Astrocyte (in vitro differentiated cells and primary cell): Measurements from ENCODE around the gene TSPAN32. TPM values are rescaled to one million over a fixed set of nuclear protein-coding genes. Genes with fewer than 3 reads are reported as not detected.

Experiments used
- DNase-seq: peaks from one replicate; pipeline ENCODE4 v3.0.0-alpha.2; 2010; ENCODE audit warnings: low read depth
- FAIRE-seq: peaks from 2 replicates; lab custom pipeline; 2011; peaks lifted over from hg19 to GRCh38; lab: Jason Lieb, UNC
- H2AFZ ChIP-seq: 2 replicates; pipeline ENCODE4 v1.6.0; 2012; ENCODE audit warnings: low read depth, low read length, inconsistent platforms
- H3K27ac ChIP-seq: 2 replicates; pipeline ENCODE4 v1.5.1; 2011; ENCODE audit warnings: low read depth, low read length, inconsistent platforms
- H3K27me3 ChIP-seq: 2 replicates; pipeline ENCODE4 v1.6.0; 2011; ENCODE audit warnings: low read length, inconsistent platforms; ENCODE audit not compliant: insufficient read depth
- H3K36me3 ChIP-seq: 2 replicates; pipeline ENCODE4 v1.5.1; 2011; ENCODE audit warnings: low read length, inconsistent platforms; ENCODE audit not compliant: insufficient read depth
- H3K4me1 ChIP-seq: 2 replicates; pipeline ENCODE4 v1.5.1; 2011; ENCODE audit warnings: low read length, inconsistent platforms; ENCODE audit not compliant: insufficient read depth
- H3K4me2 ChIP-seq: 2 replicates; pipeline ENCODE4 v1.6.0; 2012; ENCODE audit warnings: low read length, inconsistent platforms
- H3K4me3 ChIP-seq: 2 replicates; pipeline ENCODE4 v1.5.1; 2011; ENCODE audit warnings: low read depth, mild to moderate bottlenecking, low read length, inconsistent platforms; ENCODE audit not compliant: insufficient read depth
- H3K79me2 ChIP-seq: 2 replicates; pipeline ENCODE4 v1.6.0; 2012; ENCODE audit warnings: mild to moderate bottlenecking, low read length, inconsistent platforms; ENCODE audit not compliant: insufficient read depth
- H3K9ac ChIP-seq: 2 replicates; pipeline ENCODE4 v1.6.0; 2012; ENCODE audit warnings: mild to moderate bottlenecking, low read length, inconsistent platforms
- H3K9me3 ChIP-seq: 2 replicates; pipeline ENCODE4 v1.5.1; 2012; ENCODE audit warnings: low read depth, mild to moderate bottlenecking, low read length, inconsistent platforms; ENCODE audit not compliant: insufficient read depth
- H4K20me1 ChIP-seq: 2 replicates; pipeline ENCODE4 v1.6.0; 2012; ENCODE audit warnings: low read length, inconsistent platforms; ENCODE audit not compliant: insufficient read depth
- H3K27ac Mint-ChIP-seq: one replicate; pipeline ENCODE4 v1.8.0; 2021; ENCODE audit warnings: mild to moderate bottlenecking, mixed read lengths; ENCODE audit not compliant: unreplicated experiment
- H3K27me3 Mint-ChIP-seq: one replicate; pipeline ENCODE4 v1.8.0; 2021; ENCODE audit warnings: low read depth, mixed read lengths; ENCODE audit not compliant: unreplicated experiment
- H3K36me3 Mint-ChIP-seq: one replicate; pipeline ENCODE4 v1.8.0; 2021; ENCODE audit warnings: low read depth, mixed read lengths; ENCODE audit not compliant: unreplicated experiment
- H3K4me1 Mint-ChIP-seq: one replicate; pipeline ENCODE4 v1.8.0; 2021; ENCODE audit warnings: low read depth, mixed read lengths; ENCODE audit not compliant: unreplicated experiment
- H3K4me3 Mint-ChIP-seq: one replicate; pipeline ENCODE4 v1.8.0; 2021; ENCODE audit warnings: mild to moderate bottlenecking, moderate library complexity, mixed read lengths; ENCODE audit not compliant: unreplicated experiment
- H3K9me3 Mint-ChIP-seq: one replicate; pipeline ENCODE4 v1.8.0; 2021; ENCODE audit warnings: mild to moderate bottlenecking, mixed read lengths; ENCODE audit not compliant: unreplicated experiment
- EZH2 ChIP-seq: IDR thresholded peaks from 2 replicates; pipeline ENCODE4 v1.6.1; 2012; ENCODE audit warnings: mild to moderate bottlenecking, low read length, inconsistent platforms; ENCODE audit not compliant: insufficient read depth
- total RNA-seq: library from RNA; stranded (reverse); gene quantifications from 2 replicates; pipeline ENCODE4 v1.2.1, GENCODE V29; 2021
- TF ChIP-seq, protein P1 (sequence below): IDR thresholded peaks from 2 replicates; pipeline ENCODE4 v1.5.1; 2011; ENCODE audit warnings: low read depth, mild to moderate bottlenecking, inconsistent platforms, low read length, moderate library complexity; ENCODE audit not compliant: insufficient read depth

The TSPAN32 gene
- total RNA-seq, 1 donor from 2014 or later: not detected

DNA sequence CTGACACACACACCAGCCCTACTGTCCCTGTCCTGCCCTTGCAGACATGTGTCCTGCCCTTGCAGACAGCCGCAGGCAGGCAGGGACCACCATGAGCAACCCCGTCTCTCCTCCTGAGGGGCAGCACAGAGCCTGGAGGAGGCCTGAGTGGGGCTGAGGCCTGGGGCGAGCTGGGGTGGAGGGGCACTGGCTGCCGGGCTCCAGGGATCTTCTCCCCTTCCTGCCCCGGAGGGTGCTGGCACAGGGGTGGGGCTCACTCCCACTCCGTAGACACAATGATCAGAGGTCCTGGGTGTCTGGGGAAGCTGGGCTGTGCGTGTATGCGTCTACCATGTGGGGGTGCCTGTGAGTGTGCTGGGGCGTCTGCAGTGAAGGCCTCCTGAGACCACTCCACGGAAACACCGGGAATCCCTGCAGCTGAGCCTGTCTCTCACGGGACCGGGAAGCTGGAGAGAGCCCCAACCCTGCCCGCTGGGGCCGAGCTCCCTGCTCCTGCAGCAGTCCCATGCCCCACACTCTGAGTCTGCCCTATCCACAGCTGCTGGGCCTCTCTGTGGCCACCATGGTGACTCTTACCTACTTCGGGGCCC lies 588 bp downstream of the TSPAN32 start:
- FAIRE-seq (no peak), DNase-seq (no peak)
- H3K27me3 ChIP-seq: peaks cover 3% of the 10 kb centered on the region
- H3K36me3 ChIP-seq: no peaks in the 10 kb centered on the region
- H2AFZ ChIP-seq: no peak overlapping the region
- TF ChIP-seq, protein P1, sequence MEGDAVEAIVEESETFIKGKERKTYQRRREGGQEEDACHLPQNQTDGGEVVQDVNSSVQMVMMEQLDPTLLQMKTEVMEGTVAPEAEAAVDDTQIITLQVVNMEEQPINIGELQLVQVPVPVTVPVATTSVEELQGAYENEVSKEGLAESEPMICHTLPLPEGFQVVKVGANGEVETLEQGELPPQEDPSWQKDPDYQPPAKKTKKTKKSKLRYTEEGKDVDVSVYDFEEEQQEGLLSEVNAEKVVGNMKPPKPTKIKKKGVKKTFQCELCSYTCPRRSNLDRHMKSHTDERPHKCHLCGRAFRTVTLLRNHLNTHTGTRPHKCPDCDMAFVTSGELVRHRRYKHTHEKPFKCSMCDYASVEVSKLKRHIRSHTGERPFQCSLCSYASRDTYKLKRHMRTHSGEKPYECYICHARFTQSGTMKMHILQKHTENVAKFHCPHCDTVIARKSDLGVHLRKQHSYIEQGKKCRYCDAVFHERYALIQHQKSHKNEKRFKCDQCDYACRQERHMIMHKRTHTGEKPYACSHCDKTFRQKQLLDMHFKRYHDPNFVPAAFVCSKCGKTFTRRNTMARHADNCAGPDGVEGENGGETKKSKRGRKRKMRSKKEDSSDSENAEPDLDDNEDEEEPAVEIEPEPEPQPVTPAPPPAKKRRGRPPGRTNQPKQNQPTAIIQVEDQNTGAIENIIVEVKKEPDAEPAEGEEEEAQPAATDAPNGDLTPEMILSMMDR: no peak
- no peak for TF ChIP-seq EZH2
- H3K4me1 Mint-ChIP-seq: peaks cover 9% of the 10 kb centered on the region
- H3K4me1 ChIP-seq: peaks cover 11% of the 10 kb centered on the region
- H3K4me3 Mint-ChIP-seq: no peak overlapping the region
- no peaks in the 10 kb centered on the region for H4K20me1 ChIP-seq
- H3K27ac Mint-ChIP-seq: peak overlapping the region; percentile 78
- H3K36me3 Mint-ChIP-seq: no peaks in the 10 kb centered on the region
- no peak overlapping the region for H3K4me2 ChIP-seq
- H3K9ac ChIP-seq: no peak overlapping the region
- no peaks in the 10 kb centered on the region for H3K79me2 ChIP-seq
- H3K27me3 Mint-ChIP-seq: peaks cover 10% of the 10 kb centered on the region
- H3K9me3 ChIP-seq: no peaks in the 10 kb centered on the region
- H3K27ac ChIP-seq: no peak overlapping the region
- H3K4me3 ChIP-seq: no peak overlapping the region
- H3K9me3 Mint-ChIP-seq: no peaks in the 10 kb centered on the region

DNA sequence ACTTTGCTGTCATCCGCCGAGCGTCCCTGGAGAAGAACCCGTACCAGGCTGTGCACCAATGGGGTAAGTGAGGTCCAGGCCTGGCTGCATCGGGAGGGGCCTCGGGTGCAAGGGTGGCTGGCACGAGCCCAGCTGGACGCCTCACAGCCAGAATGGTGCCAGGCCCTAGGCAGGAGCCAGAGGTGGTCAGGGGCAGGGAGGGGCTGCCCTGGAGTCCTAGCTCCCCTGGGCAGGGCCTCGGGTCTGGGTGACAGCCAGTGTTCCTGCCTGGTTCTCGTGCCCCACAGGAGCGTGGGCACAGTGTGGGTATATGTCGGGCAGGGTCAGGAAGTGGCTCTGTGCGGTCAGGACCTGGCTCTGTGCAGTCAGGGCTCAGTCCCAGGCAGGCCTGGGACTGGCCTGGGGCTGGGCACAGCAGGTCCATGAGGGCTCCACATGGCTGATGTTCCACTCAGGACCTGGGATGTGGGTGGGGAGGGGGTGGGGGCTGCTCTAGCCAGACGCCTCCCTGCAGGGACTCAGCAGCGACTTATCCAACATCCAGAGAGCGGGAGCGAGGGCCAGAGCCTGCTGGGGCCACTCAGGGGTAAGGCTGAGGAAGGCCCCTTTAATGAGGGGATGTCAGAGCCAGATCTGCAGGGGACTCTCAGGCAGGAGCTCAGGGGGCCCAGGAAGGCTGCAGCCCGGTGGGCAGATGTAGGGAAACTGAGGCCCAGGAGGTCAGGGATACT lies 1.2 kb downstream of the TSPAN32 start:
- Histone ChIP-seq H3K79me2 (no peaks in the 10 kb centered on the region), H3K4me1 (peaks cover 11% of the 10 kb centered on the region), H3K4me2 (no peak overlapping the region), H3K9ac (no peak overlapping the region), H3K27ac (no peak overlapping the region), H3K4me3 (no peak overlapping the region), H4K20me1 (no peaks in the 10 kb centered on the region), H3K9me3 (no peaks in the 10 kb centered on the region), H3K27me3 (peaks cover 2% of the 10 kb centered on the region), H2AFZ (no peak overlapping the region), H3K36me3 (no peaks in the 10 kb centered on the region)
- TF ChIP-seq, protein P1: no peak
- no peak for TF ChIP-seq EZH2
- FAIRE-seq (no peak), DNase-seq (no peak)
- Mint-ChIP-seq H3K9me3 (no peaks in the 10 kb centered on the region), H3K4me1 (peaks cover 9% of the 10 kb centered on the region), H3K27ac (no peak overlapping the region), H3K4me3 (no peak overlapping the region), H3K36me3 (no peaks in the 10 kb centered on the region), H3K27me3 (peaks cover 3% of the 10 kb centered on the region)
